Small intestine (tissue), 7 donors: Measurements from ENCODE around the gene ITPR1. TPM values are rescaled to one million over a fixed set of nuclear protein-coding genes. Genes with fewer than 3 reads are reported as not detected.
A peak's percentile ranks its signal among the peaks of the same experiment; 100 is the strongest.

Source experiments
- DNase-seq, 2 donors: peaks; one replicate each; pipeline versions ENCODE4 v3.0.0 to v3.0.0-alpha.2; 2013
- FAIRE-seq: peaks from 2 replicates; lab custom pipeline; 2012; peaks lifted over from hg19 to GRCh38; lab: Jason Lieb, UNC
- H3K27ac ChIP-seq, 3 donors: one replicate each; pipeline ENCODE4 v1.5.1; 2013; ENCODE audit warnings: low read length in 2 of 3, mild to moderate bottlenecking in 2 of 3, control low read depth in 1 of 3, inconsistent platforms in 1 of 3, low read depth in 1 of 3, moderate library complexity in 1 of 3
- H3K27me3 ChIP-seq, 3 donors: one replicate each; pipeline ENCODE4 v1.6.1; 2013; ENCODE audit warnings: low read length in 3 of 3, inconsistent platforms in 1 of 3; ENCODE audit not compliant: control insufficient read depth in 3 of 3, insufficient read depth in 3 of 3
- H3K36me3 ChIP-seq, 3 donors: one replicate each; pipeline ENCODE4 v1.6.1; 2013; ENCODE audit warnings: low read length in 3 of 3, inconsistent platforms in 1 of 3, low read depth in 1 of 3, mild to moderate bottlenecking in 1 of 3, moderate library complexity in 1 of 3; ENCODE audit not compliant: control insufficient read depth in 3 of 3, insufficient read depth in 2 of 3
- H3K4me1 ChIP-seq, 3 donors: one replicate each; pipeline ENCODE4 v1.6.1; 2013; ENCODE audit warnings: low read length in 2 of 3, inconsistent platforms in 1 of 3, low read depth in 1 of 3, mild to moderate bottlenecking in 1 of 3, moderate library complexity in 1 of 3; ENCODE audit not compliant: control insufficient read depth in 3 of 3, insufficient read depth in 2 of 3
- H3K4me3 ChIP-seq, 3 donors: one replicate each; pipeline ENCODE4 v1.5.1; 2013; ENCODE audit warnings: low read length in 3 of 3, control low read depth in 1 of 3, inconsistent platforms in 1 of 3, low read depth in 1 of 3, mild to moderate bottlenecking in 1 of 3, moderate library complexity in 1 of 3
- H3K9me3 ChIP-seq, 2 donors: one replicate each; pipeline ENCODE4 v1.6.1; 2013; ENCODE audit warnings: low read depth in 1 of 2, low read length in 1 of 2; ENCODE audit not compliant: control insufficient read depth in 2 of 2, insufficient read depth in 1 of 2
- WGBS, 3 donors: extraction: QIAGEN DNeasy Blood & Tissue Kit; methylation state at CpG; one replicate each; pipeline ENCODE4 v1.1.7; 2013; 5-methylcytosine and 5-hydroxymethylcytosine counted together
- polyA plus RNA-seq, 4 donors: library from polyadenylated mRNA; stranded (reverse) in 3 of 4; unstranded in 1 of 4; fragments of 200-250 nt in 3 of 4; fragments of 120-200 nt in 1 of 4; gene quantifications; one replicate each; pipeline versions ENCODE4 v1.2.1 to v1.2.3, GENCODE V29; 2013
- donor health status: healthy with polysubstance abuse.
- donor health status: control.
- donor health status: control.
- donor health status: Bipolar disorder and iron deficiency.
- donor health status: healthy.

The ITPR1 gene
- polyA plus RNA-seq, 4 donors, result 0.89 to 13.8 (median 5.1) TPM

DNA sequence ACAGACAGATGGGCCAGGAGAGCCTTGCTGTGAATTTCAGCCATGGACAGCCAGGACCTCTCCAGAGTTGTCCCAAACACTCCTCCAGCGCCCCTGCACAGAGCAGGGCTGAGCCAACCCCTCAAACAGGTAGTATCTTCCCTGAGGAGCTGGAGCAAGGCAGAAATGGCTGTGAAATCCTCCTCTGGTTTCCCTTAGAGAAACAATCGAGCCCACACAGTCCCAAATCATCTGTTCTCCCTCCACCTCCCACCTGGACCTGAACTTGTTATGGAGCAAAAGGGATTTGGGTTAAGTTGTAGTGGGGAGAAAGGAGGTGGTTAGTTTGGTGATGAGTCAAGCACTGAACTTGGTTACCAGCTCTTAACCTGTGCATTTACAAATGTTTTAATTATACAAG, 280.4 kb downstream of the ITPR1 start:
- H3K36me3 ChIP-seq, result peaks cover 0 to 2% (median 0%) of the 10 kb centered on the region in 3 donors
- peaks cover 5 to 40% (median 20%) of the 10 kb centered on the region in 3 donors for H3K4me1 ChIP-seq
- no peaks in the 10 kb centered on the region for H3K27me3 ChIP-seq
- H3K4me3 ChIP-seq, result no peak overlapping the region
- 51 to 78% (median 73%) methylated on average over 2 of the region's 2 CpGs for WGBS, 3 donors
- no peak for DNase-seq
- H3K27ac ChIP-seq, result peak overlapping the region in 1 of 3 donors; percentile 3
- FAIRE-seq, result no peak
- no peaks in the 10 kb centered on the region for H3K9me3 ChIP-seq

GRCh38 chr3:4774531-4774930, 281.4 kb downstream of the ITPR1 start:
- 12 to 71% (median 42%) methylated on average over 3 of the region's 3 CpGs for WGBS, 3 donors
- Histone ChIP-seq H3K36me3 (peaks cover 0 to 4% (median 0%) of the 10 kb centered on the region in 3 donors), H3K4me1 (peaks cover 5 to 40% (median 20%) of the 10 kb centered on the region in 3 donors), H3K9me3 (no peaks in the 10 kb centered on the region), H3K4me3 (no peak overlapping the region), H3K27ac (peak overlapping the region in 1 of 3 donors; percentile 15), H3K27me3 (no peaks in the 10 kb centered on the region)
- DNase-seq, result peak in 1 of 2 donors; percentile 75
- FAIRE-seq, result no peak

- no peak for DNase-seq
- Histone ChIP-seq H3K36me3 (peaks cover 0 to 4% (median 0%) of the 10 kb centered on the region in 3 donors), H3K4me3 (no peak overlapping the region), H3K4me1 (peaks cover 5 to 42% (median 14%) of the 10 kb centered on the region in 3 donors), H3K27me3 (no peaks in the 10 kb centered on the region), H3K9me3 (no peaks in the 10 kb centered on the region), H3K27ac (peak overlapping the region in 1 of 3 donors; percentile 65)
- FAIRE-seq, result no peak
- WGBS, 3 donors, result 52 to 64% (median 61%) methylated on average over 4 of the region's 4 CpGs
These were observed 283.3 kb downstream of the ITPR1 start for GRCh38 chr3:4776399-4776979.

DNA sequence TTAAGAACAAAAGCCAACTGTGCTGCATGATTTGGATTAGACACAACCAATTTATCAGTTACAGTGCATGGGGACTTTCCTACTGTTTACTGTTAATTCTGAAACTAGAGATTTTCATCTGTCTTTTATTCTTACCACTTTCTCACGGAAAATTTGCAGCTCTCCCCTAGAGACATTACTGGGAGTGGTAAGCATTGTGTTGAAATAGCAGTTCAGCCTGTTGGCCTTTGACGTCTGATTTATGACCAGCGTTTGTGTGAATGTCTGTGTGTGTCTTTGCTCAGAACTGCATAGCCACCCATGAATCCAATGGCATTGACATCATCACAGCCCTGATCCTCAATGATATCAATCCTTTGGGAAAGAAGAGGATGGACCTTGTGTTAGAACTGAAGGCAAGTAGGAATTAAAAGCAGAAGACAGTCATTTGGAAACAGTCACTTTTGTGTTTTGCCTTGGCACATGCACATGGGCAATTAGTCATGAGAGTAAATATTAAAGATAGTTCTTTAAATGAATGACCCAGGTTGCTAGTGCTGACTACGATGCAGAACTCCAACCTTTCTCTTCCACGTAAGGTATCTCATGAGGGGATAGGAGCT, 283.9 kb downstream of the ITPR1 start:
- DNase-seq, result peak; percentile 83 to 89
- peak overlapping the region in 2 of 3 donors; percentile 57 to 65 for H3K27ac ChIP-seq
- no peak overlapping the region for H3K4me3 ChIP-seq
- 11 to 40% (median 15%) methylated on average over 5 of the region's 5 CpGs for WGBS, 3 donors
- peaks cover 0 to 4% (median 0%) of the 10 kb centered on the region in 3 donors for H3K36me3 ChIP-seq
- H3K27me3 ChIP-seq, result no peaks in the 10 kb centered on the region
- no peaks in the 10 kb centered on the region for H3K9me3 ChIP-seq
- H3K4me1 ChIP-seq, result peaks cover 5 to 37% (median 9%) of the 10 kb centered on the region in 3 donors
- no peak for FAIRE-seq

GRCh38 chr3:4778119-4778518, 285.0 kb downstream of the ITPR1 start:
- no peaks in the 10 kb centered on the region for H3K9me3 ChIP-seq
- 95 to 98% (median 96%) methylated on average over 2 of the region's 2 CpGs for WGBS, 3 donors
- DNase-seq (no peak), FAIRE-seq (no peak)
- H3K4me3 ChIP-seq, result no peak overlapping the region
- no peak overlapping the region for H3K27ac ChIP-seq
- no peaks in the 10 kb centered on the region for H3K27me3 ChIP-seq
- peaks cover 2 to 26% (median 3%) of the 10 kb centered on the region in 3 donors for H3K4me1 ChIP-seq
- H3K36me3 ChIP-seq, result peaks cover 0 to 4% (median 0%) of the 10 kb centered on the region in 3 donors

GRCh38 chr3:4778740-4779139, 285.6 kb downstream of the ITPR1 start:
- no peak for FAIRE-seq
- Histone ChIP-seq H3K4me3 (no peak overlapping the region), H3K27me3 (no peaks in the 10 kb centered on the region), H3K9me3 (no peaks in the 10 kb centered on the region), H3K36me3 (peaks cover 0 to 5% (median 0%) of the 10 kb centered on the region in 3 donors), H3K27ac (no peak overlapping the region), H3K4me1 (peaks cover 0 to 23% (median 2%) of the 10 kb centered on the region in 3 donors)
- WGBS, 3 donors, result 100% methylated on average over 1 of the region's 1 CpG
- no peak for DNase-seq

DNA sequence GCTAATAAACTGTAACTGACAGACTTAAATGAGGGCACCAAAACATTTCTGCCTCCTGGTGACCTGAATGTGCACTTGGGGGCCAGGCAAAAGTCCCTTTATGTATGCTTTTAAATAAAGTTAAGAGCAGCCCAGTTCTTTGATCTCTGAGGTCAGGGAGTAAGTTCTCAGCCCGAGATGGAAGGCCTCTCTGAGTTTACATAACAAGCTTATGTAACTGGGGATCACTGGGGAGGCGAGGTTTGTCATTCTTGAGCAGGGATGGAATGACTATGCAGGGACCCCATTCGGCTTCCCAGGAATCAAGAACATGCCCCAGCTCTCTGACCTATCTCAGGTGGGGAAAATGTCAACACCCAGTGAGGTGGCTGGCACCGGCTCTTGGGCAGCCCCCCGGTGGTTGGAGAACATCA, 287.4 kb downstream of the ITPR1 start:
- Histone ChIP-seq H3K27me3 (no peaks in the 10 kb centered on the region), H3K27ac (no peak overlapping the region), H3K4me3 (no peak overlapping the region), H3K36me3 (peaks cover 0 to 6% (median 0%) of the 10 kb centered on the region in 3 donors), H3K9me3 (no peaks in the 10 kb centered on the region), H3K4me1 (peaks cover 0 to 18% (median 0%) of the 10 kb centered on the region in 3 donors)
- DNase-seq (no peak), FAIRE-seq (no peak)
- whole genome bisulfite sequencing, 3 donors, result 68 to 76% (median 71%) methylated on average over 5 of the region's 5 CpGs

DNA sequence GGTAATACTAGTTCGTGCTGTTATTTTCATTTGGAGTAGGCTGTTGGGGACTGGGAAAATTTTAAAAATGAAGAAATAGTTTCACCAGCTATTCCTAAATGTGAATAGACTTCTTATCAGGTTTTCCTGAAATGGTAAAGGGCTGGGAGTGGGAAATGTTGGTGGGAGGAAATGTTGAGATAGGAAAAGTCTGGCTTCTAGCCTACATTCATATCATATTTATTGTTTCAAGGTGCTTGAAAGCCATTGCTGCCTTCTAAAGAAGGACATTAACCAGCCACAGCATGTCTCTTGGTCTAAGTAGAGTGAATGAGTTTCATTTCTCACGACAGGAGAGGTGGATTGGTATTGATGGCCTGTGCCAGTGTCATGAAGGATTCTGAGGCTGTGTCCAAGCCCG, 288.9 kb downstream of the ITPR1 start:
- WGBS, 3 donors, result 85 to 89% (median 88%) methylated on average over 3 of the region's 3 CpGs
- no peak overlapping the region for H3K4me3 ChIP-seq
- DNase-seq (no peak), FAIRE-seq (no peak)
- no peaks in the 10 kb centered on the region for H3K9me3 ChIP-seq
- peaks cover 0 to 6% (median 0%) of the 10 kb centered on the region in 3 donors for H3K36me3 ChIP-seq
- H3K27me3 ChIP-seq, result no peaks in the 10 kb centered on the region
- peaks cover 0 to 10% (median 0%) of the 10 kb centered on the region in 3 donors for H3K4me1 ChIP-seq
- no peak overlapping the region for H3K27ac ChIP-seq
